Epithelial cell of proximal tubule (primary cell): ENCODE data around the gene HOTAIR. TPM values are rescaled to one million over a fixed set of nuclear protein-coding genes. Genes with fewer than 3 reads are reported as not detected.
A peak's percentile ranks its signal among the peaks of the same experiment; 100 is the strongest.

ENCODE experiments used
- DNase-seq: peaks from one replicate; pipeline ENCODE4 v3.0.0-alpha.2; 2011; ENCODE audit warnings: low read depth
- H3K4me3 ChIP-seq: 2 replicates; pipeline ENCODE4 v1.5.1; 2011; ENCODE audit warnings: low read depth, mild to moderate bottlenecking, low read length
- CTCF ChIP-seq: conservative IDR thresholded peaks from 2 replicates; pipeline ENCODE4 v1.5.1; 2012; ENCODE audit warnings: low read depth, mild to moderate bottlenecking, low read length
- total RNA-seq: library from RNA; depleted of rRNA; stranded (reverse); fragments of >200 nt; gene quantifications from 2 replicates; pipeline ENCODE4 v1.2.3, GENCODE V29; 2015

The HOTAIR gene
- total RNA-seq, 1 donor from 2014 or later = not detected

GRCh38 chr12:53976172-53976822, 1.5 kb upstream of the HOTAIR start:
- no peak for DNase-seq
- no peak overlapping the region for H3K4me3 ChIP-seq
- no peak for TF ChIP-seq CTCF

- peak overlapping the region; percentile 77 for H3K4me3 ChIP-seq
- no peak for DNase-seq
- no peak for TF ChIP-seq CTCF
Observed at GRCh38 chr12:53975479-53976152, 862 bp upstream of the HOTAIR start.

GRCh38 chr12:53975064-53975471, 314 bp upstream of the HOTAIR start:
- H3K4me3 ChIP-seq = peak overlapping the region; percentile 77
- no peak for DNase-seq
- no peak for TF ChIP-seq CTCF

- no peak for DNase-seq
- H3K4me3 ChIP-seq = peak overlapping the region; percentile 77
- TF ChIP-seq CTCF = no peak
Observed at GRCh38 chr12:53973236-53974042, 1.3 kb downstream of the HOTAIR start.

- no peak for TF ChIP-seq CTCF
- H3K4me3 ChIP-seq = peak within 1 kb of the TSS; percentile 77
- no peak for DNase-seq
Observed at GRCh38 chr12:53972722-53973235, 2.0 kb downstream of the HOTAIR start, which contains the start of gene HOXC11. Gene HOXC11, plus strand, starts transcription at chr12:53973126. Its CDS starts 116 bp downstream, at chr12:53973242.

- no peak for DNase-seq
- TF ChIP-seq CTCF = no peak
- H3K4me3 ChIP-seq = peak overlapping the region; percentile 77
Observed at GRCh38 chr12:53972152-53972702, 2.5 kb downstream of the HOTAIR start.
